ENCODE results near the gene ST3GAL2. TPM values are rescaled to one million over a fixed set of nuclear protein-coding genes. Genes with fewer than 3 reads are reported as not detected.

The ST3GAL2 gene
- total and polyA plus RNA-seq, 2 donors (not counting 3 experiments of a cell fraction or from before 2014, with no cell fraction given): 23.0 to 50.4 TPM

GRCh38 chr16:70402916-70403659, 35.8 kb downstream of the ST3GAL2 start:
- Histone ChIP-seq H3K4me3 (replicated peaks in 1 of 3; ENCODE audit: insufficient read depth in 1 of 3, low read depth in 1 of 3, low read length in 3 of 3) (no peak overlapping the region), H3K27me3 (ENCODE audit: control insufficient read depth in 2 of 2, insufficient read depth in 2 of 2, low read length in 2 of 2) (no peaks in the 10 kb centered on the region), H3K9me3 (replicated peaks; ENCODE audit: control insufficient read depth, insufficient read depth, low read length) (no peaks in the 10 kb centered on the region), H3K79me2 (ENCODE audit: control insufficient read depth, insufficient read depth, low read length) (peaks cover 15% of the 10 kb centered on the region), H4K20me1 (replicated peaks; ENCODE audit: control insufficient read depth, extremely low read depth, insufficient read depth, low read length) (no peaks in the 10 kb centered on the region), H2AFZ (ENCODE audit: low read depth, low read length) (no peak overlapping the region), H3K27ac (ENCODE audit: insufficient read depth, low read depth, low read length) (no peak overlapping the region), H3K9ac (replicated peaks; ENCODE audit: extremely low read depth, insufficient read depth, low read length) (no peak overlapping the region), H3K36me3 (ENCODE audit: control insufficient read depth in 2 of 2, extremely low read depth in 1 of 2, insufficient read depth in 2 of 2, low read length in 2 of 2) (peaks cover 3 to 24% of the 10 kb centered on the region in 2 experiments), H3K9me1 (replicated peaks; ENCODE audit: control insufficient read depth, extremely low read depth, insufficient read depth, low read length) (no peaks in the 10 kb centered on the region), H3K4me1 (ENCODE audit: control insufficient read depth, extremely low read depth, insufficient read depth, low read length) (peaks cover 10% of the 10 kb centered on the region), H3K4me2 (ENCODE audit: insufficient read depth, low read length) (no peak overlapping the region)
- intact Hi-C loops (cut with micrococcal nuclease): no loop called here
- no TSS peak for BruUV-seq (replicated peaks)
- dilution Hi-C loops (cut with MboI; ENCODE audit: extremely low pct_ligation_motif_present, low sequenced_read_pairs): no loop called here
- no peak for TF ChIP-seq POLR2AphosphoS5 (IDR thresholded peaks at IDR 0.05; ENCODE audit: insufficient read depth, low read depth, low read length)
- no peak for TF ChIP-seq CTCF (IDR thresholded peaks at IDR 0.05; ENCODE audit: extremely low read depth in 1 of 2, insufficient read depth in 1 of 2, low read depth in 1 of 2, low read length in 2 of 2)
- no peak for TF ChIP-seq POLR2A (IDR thresholded peaks at IDR 0.05; ENCODE audit: low read depth, low read length)
- no peak for TF ChIP-seq GATA2 (IDR thresholded peaks at IDR 0.05; ENCODE audit: insufficient read depth, insufficient read length, low read depth, low read length)
- TF ChIP-seq MAX (IDR thresholded peaks at IDR 0.05; ENCODE audit: insufficient read depth, insufficient read length): no peak
- TF ChIP-seq EZH2 (IDR thresholded peaks at IDR 0.05; ENCODE audit: borderline replicate concordance, low read depth, low read length, severe bottlenecking): no peak
- no peak for TF ChIP-seq JUN (IDR thresholded peaks at IDR 0.05; ENCODE audit: borderline replicate concordance, insufficient read depth, insufficient read length, low read depth)
- no peak for TF ChIP-seq FOS (IDR thresholded peaks at IDR 0.05; ENCODE audit: borderline replicate concordance, insufficient read depth, low read length)
- no peak for TF ChIP-seq MYC (IDR thresholded peaks at IDR 0.05; ENCODE audit: low read depth, low read length)
- FAIRE-seq (no peak), DNase-seq (ENCODE audit: low read depth, low spot score) (no peak)
- ChIA-PET CTCF (interaction anchor here (1.0 to 1.1 kb wide), 2 partner anchors 15 to 25 kb away, joined by 3 read pairs; no protein-coding TSS in a partner anchor), POLR2A (no interaction called here)

Data from endothelial cell of umbilical vein (primary cell).